ENCODE measurements around the gene NOL4L.
"Not testable (repeated sequence)": the region's sequence is repeated elsewhere in the genome, so short reads cannot be mapped to it uniquely, and the experiment has no call there.

The NOL4L gene

GRCh38 chr20:32407131-32407750, 177.9 kb downstream of the NOL4L start:
- DNase-seq: not testable (repeated sequence)

GRCh38 chr20:32406701-32407100, 178.4 kb downstream of the NOL4L start:
- DNase-seq: no peak

DNA sequence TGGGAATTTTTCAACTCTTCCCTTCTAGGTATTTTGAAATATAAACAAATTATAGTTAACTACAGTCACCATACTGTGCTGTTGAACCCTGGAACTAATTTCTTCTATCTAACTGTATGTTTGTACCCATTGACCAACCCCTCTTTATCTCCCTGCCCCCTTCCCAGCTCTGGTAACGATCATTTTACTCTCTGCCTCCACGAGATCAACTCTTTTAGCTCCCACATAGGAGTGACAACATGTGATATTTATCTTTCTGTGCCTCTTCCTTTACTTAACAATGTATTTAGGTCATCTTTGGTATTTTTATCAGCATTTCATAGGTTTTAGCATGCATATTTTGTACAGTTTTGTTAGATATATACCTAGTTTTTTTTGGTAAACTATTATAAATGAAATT, 181.1 kb downstream of the NOL4L start:
- no peak for DNase-seq

GRCh38 chr20:32400476-32400875, 184.7 kb downstream of the NOL4L start:
- no peak for DNase-seq

GRCh38 chr20:32397567-32398084, 187.5 kb downstream of the NOL4L start:
- no peak for DNase-seq

DNA sequence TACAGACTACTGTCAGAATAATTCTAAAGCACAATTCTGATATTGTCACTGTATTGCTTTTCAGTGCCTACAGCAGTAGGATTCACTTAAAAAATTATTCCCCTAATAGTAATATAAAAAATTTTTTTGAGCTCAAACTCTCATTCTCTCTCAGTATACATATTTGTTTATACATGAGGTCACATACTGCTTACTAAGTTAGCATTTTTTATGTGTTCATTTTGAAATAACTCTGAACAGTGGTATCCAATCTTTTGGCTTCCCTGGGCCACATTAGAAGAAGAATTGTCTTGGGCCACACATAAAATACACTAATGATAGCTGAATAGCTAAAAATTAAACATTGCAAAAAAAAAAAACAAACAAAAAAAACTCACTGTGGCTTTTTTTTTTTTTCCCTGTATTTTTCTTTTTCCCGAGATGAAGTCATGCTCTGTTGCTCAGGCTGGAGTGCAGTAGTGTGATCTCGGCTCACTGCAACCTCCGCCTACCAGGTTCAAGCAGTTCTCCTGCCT, 188.4 kb downstream of the NOL4L start:
- no peak for DNase-seq

GRCh38 chr20:32395066-32395465, 190.1 kb downstream of the NOL4L start:
- no peak for DNase-seq
